GM20431 (cell line): ENCODE results near the gene LRTM2.

Experiments used
- in situ Hi-C: fragments of 300-500 bp; cut with MseI, MboI; formaldehyde crosslinking; loops from one replicate; pipeline ENCODE4 v1.15.0; 2020; ENCODE audit warnings: low sequenced_read_pairs; ENCODE audit not compliant: unreplicated experiment

LRTM2 gene

GRCh38 chr12:1839464-1839863, 19.1 kb downstream of the LRTM2 start:
- in situ Hi-C loops, result no loop called here

- in situ Hi-C loops, result no loop called here
Observed at GRCh38 chr12:1839956-1840951, 19.9 kb downstream of the LRTM2 start.

- in situ Hi-C loops, result no loop called here
Observed at GRCh38 chr12:1840981-1841425, 20.6 kb downstream of the LRTM2 start.

GRCh38 chr12:1841586-1842182, 21.3 kb downstream of the LRTM2 start:
- in situ Hi-C loops, result no loop called here

GRCh38 chr12:1842183-1842904, 22.0 kb downstream of the LRTM2 start:
- in situ Hi-C loops, result no loop called here

GRCh38 chr12:1842905-1843640, 22.7 kb downstream of the LRTM2 start:
- in situ Hi-C loops, result no loop called here

GRCh38 chr12:1843641-1844005, 23.3 kb downstream of the LRTM2 start:
- in situ Hi-C loops, result no loop called here

- in situ Hi-C loops, result no loop called here
Observed at GRCh38 chr12:1844223-1844622, 23.9 kb downstream of the LRTM2 start.

- in situ Hi-C loops, result no loop called here
Observed at GRCh38 chr12:1844661-1845409, 24.5 kb downstream of the LRTM2 start.

GRCh38 chr12:1845427-1845826, 25.1 kb downstream of the LRTM2 start:
- in situ Hi-C loops, result no loop called here

GRCh38 chr12:1845886-1846285, 25.5 kb downstream of the LRTM2 start:
- in situ Hi-C loops, result no loop called here

GRCh38 chr12:1846421-1847405, 26.3 kb downstream of the LRTM2 start:
- in situ Hi-C loops, result no loop called here

GRCh38 chr12:1847411-1847810, 27.0 kb downstream of the LRTM2 start:
- in situ Hi-C loops, result no loop called here

GRCh38 chr12:1848146-1848545, 27.8 kb downstream of the LRTM2 start:
- in situ Hi-C loops, result no loop called here

- in situ Hi-C loops, result no loop called here
Observed at GRCh38 chr12:1848745-1849144, 28.4 kb downstream of the LRTM2 start.

- in situ Hi-C loops, result no loop called here
Observed at GRCh38 chr12:1851151-1851701, 30.9 kb downstream of the LRTM2 start.

- in situ Hi-C loops, result no loop called here
Observed at GRCh38 chr12:1852076-1852475, 31.7 kb downstream of the LRTM2 start.

- in situ Hi-C loops, result no loop called here
Observed at GRCh38 chr12:1853716-1854115, 33.4 kb downstream of the LRTM2 start.
